ENCODE measurements around the gene DLX6.

The DLX6 gene

GRCh38 chr7:97011536-97012364 is 6.4 kb downstream of the DLX6 start:
- no peak for DNase-seq

- DNase-seq: no peak
Measured at GRCh38 chr7:97012365-97013133, 7.2 kb downstream of the DLX6 start.

DNA sequence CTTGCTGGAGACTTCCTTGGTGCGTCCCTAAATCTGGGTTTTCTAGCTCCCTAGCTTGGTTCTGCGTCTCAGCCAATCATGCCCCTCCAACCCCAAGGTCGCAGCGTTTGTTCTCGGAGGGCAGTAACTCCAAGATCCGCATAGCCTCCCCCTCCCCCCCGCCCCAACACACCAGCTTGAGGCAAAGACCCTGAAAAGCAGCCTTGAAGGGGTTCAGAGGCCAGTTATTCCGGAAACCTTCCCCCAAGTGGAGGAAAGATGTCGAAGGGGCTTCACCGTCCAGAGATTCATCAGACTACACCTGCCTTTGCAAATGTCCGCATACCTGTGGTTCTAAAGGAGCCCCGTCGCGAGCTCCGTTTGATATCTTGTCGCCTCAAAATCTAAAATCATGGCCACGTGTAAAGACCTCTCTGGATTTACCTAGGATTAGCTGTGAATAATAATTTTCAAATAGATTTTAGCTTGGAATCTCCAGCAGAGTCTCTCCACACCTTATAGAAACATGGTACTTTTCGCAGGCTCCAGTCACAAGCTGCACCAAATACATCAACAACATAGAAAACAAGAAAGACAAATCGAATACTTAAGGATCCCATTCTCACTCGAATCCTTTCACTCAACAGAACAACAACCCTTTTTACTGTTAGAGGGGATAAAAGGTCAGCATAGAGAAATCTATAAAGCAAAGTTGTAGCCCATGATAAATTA is 7.9 kb downstream of the DLX6 start:
- no peak for DNase-seq

GRCh38 chr7:97013845-97014134 is 8.4 kb downstream of the DLX6 start:
- DNase-seq: no peak

DNA sequence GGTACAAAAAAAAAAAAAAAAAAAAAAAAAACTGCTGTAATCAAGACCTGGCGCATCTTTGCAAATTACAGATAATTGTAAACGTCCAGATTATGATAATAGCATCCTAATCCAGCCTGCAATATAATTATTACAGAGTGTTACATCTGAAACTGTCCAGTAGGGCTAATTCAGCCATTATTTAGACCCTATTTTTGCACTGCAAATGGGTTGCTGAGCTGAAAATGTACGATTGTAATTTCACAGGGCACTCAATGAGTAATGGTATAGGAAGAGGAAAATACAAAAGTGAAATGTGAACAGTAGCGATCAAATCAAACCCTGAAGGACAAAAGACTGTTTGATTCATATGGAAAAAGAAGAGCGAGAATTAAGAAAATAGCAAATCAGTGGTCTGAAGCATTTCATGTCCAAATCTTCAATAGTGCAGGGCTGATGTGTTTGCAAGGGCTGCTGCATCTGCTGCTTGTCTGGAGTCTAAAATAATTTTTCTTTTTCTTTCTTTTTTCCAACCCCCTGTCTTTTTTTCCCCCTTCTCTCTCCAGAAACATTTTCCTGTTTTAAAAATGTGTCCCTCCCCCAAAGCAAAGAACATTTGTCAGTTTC is 8.9 kb downstream of the DLX6 start:
- no peak for DNase-seq

GRCh38 chr7:97015279-97015678 is 9.9 kb downstream of the DLX6 start:
- DNase-seq: no peak

DNA sequence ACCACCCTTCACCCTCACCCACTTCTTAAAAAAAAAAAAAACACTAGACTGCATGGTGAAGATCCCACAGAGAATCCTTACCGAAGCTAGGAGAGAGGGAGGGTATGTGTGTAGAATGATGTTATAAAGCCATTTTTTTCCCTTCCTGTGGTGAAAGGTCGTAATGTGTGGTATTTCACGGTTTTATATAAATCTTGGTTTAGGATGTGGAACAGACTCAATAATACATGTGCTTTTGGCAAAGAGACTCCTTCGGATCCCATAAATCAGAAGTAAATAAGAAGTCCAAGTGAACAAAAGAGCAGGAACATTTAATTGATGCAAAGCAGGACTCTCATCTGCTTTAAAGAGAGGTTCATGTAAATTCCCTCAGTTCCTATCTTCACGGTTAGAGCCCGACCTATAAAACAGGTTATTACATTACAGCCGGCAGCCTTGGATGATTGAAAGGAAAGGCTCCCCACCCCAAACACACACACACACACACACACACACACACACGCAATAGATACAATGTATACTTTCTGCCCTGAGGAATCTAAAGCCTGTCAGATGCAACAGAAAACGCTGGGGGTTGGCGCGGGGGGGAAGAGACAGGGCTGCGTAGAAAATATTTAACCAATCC is 10.5 kb downstream of the DLX6 start:
- no peak for DNase-seq

GRCh38 chr7:97016381-97017191 is 11.2 kb downstream of the DLX6 start:
- DNase-seq: no peak

DNA sequence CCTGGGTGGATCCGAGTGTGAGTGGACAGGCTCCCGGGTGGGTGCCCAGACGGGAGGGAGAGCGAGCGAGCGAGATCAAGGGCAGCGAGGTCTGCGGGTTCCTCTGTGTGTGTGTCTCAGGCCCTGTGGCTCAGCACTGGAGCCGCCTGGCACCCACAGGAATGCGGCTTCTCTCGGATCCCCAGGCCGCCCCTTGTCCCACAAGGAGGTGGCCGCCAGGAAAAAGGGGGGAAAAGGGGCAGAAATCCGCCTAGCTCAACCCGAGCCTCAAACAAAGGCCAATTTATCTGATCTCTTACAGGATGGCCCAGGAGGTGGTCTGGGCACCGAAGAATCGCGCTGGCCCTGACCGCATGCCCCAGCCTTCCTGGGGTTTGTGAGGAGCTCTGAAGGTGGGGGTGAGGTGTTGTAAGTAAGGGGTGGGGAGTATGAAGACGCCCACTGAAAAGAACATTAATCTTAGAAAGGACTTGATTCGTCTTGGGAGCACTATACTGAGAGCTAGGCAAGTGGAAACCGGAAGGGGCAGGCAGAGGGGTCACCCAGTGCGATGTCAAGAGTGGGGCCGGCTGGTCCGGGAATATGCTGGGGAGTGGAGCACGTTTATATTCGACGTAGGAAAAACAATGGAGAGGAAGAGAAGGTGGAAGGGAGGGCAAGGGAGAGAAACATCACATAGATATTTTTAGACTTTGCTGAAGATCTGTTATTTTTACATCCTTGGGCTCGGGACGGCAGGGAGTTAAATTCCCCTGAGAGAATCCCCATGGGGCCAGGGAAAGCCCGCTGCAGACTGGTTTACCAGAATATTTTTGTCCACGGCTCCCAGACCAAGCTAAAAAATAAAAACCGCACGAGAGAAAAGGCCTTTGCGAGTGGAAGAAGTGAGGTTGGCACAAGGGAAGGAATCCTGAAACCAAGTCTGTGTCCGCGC is 12.1 kb downstream of the DLX6 start:
- DNase-seq: no peak

GRCh38 chr7:97018126-97018601 is 12.8 kb downstream of the DLX6 start:
- DNase-seq: no peak

DNA sequence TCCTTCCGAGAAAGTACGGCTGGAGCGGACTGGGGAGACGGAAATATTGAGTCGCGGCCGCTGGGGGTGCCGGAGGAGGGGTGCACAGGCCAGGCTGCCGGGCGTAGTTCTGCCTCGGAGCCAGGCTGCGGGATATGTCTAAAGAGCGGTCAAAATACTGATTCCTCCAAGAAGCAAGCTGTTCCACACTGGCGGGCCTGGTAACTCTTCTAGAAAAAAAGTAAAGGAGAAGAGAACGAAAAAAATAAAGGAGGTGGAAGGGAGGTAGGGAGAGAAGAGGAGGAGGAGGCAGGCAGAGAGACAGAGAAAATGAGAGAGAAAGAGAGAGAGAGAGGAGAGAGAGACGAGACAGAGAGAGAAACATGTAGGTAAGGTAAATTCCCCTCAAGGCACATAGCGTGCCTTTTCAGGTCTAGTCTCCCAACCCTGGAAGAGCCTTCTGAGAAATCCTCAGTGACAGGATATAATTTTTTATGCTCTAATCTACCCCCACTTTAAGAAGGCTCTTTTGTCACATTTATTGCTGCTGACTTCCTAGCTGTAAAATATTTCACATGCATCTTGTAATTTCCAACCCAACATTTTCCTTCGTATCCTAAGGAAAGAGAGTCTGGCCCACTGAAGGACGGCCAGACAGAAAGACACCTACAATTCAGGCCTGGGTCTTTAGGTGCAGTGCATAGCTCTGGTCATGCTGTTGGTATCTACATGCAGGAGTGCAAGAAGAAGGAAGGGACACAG is 13.6 kb downstream of the DLX6 start:
- DNase-seq: no peak

GRCh38 chr7:97019710-97020225 is 14.4 kb downstream of the DLX6 start:
- no peak for DNase-seq

GRCh38 chr7:97020601-97020995 is 15.2 kb downstream of the DLX6 start:
- no peak for DNase-seq

GRCh38 chr7:97020996-97021746 is 15.8 kb downstream of the DLX6 start:
- no peak for DNase-seq

GRCh38 chr7:97021747-97022490 is 16.6 kb downstream of the DLX6 start:
- DNase-seq: no peak

GRCh38 chr7:97022491-97023306 is 17.3 kb downstream of the DLX6 start:
- no peak for DNase-seq

All from EL (cell line).